GM21723 (cell line): ENCODE results near the gene STAG3.
"Not testable (repeated sequence)": the region's sequence is repeated elsewhere in the genome, so short reads cannot be mapped to it uniquely, and the experiment has no call there.

Experiments used
- ATAC-seq: cut with Tn5 transposase; IDR thresholded peaks from one replicate; pipeline ENCODE4 v1.9.1; 2021; ENCODE audit warnings: mild to moderate bottlenecking, moderate library complexity; ENCODE audit not compliant: unreplicated experiment

The STAG3 gene

GRCh38 chr7:100209493-100209892 is 31.8 kb downstream of the STAG3 start:
- ATAC-seq, result no peak

- no peak for ATAC-seq
Measured at GRCh38 chr7:100210805-100211204, 33.1 kb downstream of the STAG3 start.

GRCh38 chr7:100211342-100211780 is 33.6 kb downstream of the STAG3 start:
- peak; percentile 56 for ATAC-seq

DNA sequence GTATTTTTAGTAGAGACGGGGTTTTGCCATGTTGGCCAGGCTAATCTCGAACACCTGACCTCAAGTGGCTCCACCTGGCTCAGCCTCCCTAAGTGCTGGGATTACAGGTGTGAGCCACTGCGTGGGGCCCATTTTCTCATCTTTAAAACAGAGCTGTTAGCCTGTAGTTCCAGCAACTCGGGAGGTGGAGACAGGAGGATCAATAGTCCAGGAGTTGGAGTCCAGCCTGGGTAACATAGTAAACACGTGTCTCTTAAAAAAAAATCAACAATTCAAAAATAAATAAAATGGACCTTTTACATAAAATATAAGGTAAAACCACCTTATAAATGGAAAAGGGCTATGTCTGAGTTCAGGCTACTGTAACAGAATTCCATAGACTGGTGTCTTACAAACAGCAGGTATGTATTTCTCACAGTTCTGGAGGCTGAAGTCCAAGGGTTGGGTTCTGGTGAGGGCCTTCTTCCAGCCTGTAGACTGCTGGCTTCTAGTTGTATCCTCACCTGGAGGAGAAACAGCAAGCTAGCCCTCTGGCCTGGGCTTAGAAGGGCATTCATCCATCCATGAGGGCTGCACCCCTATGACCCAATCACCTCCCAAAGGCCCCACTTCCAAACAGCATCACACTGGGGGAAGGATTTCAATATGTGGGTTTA is 35.0 kb downstream of the STAG3 start:
- no peak for ATAC-seq

GRCh38 chr7:100213672-100214071 is 36.0 kb downstream of the STAG3 start:
- ATAC-seq, result no peak

- ATAC-seq, result not testable (repeated sequence)
Measured at GRCh38 chr7:100214356-100214755, 36.6 kb downstream of the STAG3 start.

DNA sequence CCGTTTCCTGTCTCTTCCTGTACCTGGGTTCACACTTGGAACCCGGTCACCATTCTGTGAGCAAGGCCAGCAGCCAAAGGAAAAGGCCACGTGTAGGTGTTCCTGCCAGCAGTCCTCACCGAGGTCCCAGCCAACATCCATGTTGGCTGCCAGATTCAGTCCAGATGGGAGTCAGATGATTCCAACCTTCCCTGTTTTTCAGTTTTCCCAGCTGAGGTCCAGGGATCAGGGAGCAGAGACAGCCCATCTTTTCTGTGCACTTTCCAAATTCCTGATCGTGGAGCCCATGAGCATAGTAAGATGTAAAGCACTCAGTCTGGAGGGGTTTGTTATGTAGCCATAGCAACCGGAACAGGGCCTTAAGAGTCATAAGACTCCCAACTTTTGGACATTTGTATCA is 38.2 kb downstream of the STAG3 start:
- ATAC-seq, result no peak

DNA sequence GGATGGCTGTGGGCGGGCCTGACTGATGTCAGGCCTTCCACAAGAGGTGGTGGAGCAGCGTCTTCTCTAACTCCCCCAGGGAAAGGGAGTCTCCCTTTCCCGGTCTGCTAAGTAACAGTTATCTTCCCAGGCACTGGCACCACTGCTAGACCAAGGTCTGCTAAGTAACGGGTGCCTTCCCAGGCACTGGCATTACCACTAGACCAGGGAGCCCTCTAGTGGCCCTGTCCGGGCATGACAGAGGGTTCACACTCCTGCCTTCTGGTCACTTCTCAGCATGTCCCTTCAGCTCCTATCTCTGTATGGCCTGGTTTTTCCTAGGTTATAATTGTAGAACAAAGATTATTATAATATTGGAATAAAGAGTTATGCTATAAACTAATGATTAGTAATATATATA is 40.2 kb downstream of the STAG3 start:
- ATAC-seq, result not testable (repeated sequence)

DNA sequence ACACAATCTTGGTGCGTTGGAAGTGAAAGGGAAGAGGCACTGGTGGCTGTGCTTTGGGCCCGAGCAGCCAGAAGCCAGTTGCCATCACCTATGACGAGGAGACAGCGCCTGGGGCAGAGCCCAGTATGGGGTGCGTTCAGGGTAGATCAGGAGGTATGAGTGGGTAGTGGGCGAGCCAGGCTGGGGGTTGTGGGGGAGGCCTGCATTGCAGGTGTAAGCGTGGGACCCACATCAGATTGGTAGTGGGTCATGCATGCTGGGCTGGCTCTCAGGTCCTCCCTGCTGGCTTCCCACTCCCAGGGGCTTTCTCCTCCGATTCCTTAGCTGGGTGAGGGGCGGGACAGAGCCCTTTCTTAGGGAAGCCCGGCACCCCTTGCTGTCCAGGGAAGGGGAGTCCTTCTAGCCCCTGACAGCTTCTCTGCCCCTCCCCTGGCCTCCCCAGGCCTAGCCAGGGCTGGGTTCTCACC is 41.6 kb downstream of the STAG3 start:
- no peak for ATAC-seq

DNA sequence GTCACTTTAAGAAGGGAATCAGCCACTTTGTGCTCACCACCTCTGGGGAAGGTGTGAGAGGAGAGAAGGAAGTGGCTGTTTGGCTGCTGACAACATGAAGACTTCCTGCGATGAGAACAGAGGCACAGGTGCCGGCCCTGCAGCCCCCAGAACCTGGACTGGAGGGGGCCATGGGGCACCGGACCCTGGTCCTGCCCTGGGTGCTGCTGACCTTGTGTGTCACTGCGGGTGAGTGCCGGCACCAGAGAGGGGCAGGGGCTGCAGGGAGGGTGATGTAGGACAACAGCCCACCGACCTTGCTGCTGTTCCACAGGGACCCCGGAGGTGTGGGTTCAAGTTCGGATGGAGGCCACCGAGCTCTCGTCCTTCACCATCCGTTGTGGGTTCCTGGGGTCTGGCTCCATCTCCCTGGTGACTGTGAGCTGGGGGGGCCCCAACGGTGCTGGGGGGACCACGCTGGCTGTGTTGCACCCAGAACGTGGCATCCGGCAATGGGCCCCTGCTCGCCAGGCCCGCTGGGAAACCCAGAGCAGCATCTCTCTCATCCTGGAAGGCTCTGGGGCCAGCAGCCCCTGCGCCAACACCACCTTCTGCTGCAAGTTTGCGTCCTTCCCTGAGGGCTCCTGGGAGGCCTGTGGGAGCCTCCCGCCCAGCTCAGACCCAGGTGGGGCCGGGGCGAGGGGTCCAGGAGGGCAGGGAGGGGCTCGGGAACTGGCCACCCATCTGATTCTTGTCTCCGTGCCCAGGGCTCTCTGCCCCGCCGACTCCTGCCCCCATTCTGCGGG is 42.3 kb downstream of the STAG3 start, which contains the start of gene PVRIG:
Gene PVRIG (plus strand): TSS at position 149 of the 785 bp plus-strand sequence. CDS start 22 bp downstream, at position 171.
- ATAC-seq, result not testable (repeated sequence)

- ATAC-seq, result peak; percentile 5
Measured at GRCh38 chr7:100220586-100221230, 43.0 kb downstream of the STAG3 start.

DNA sequence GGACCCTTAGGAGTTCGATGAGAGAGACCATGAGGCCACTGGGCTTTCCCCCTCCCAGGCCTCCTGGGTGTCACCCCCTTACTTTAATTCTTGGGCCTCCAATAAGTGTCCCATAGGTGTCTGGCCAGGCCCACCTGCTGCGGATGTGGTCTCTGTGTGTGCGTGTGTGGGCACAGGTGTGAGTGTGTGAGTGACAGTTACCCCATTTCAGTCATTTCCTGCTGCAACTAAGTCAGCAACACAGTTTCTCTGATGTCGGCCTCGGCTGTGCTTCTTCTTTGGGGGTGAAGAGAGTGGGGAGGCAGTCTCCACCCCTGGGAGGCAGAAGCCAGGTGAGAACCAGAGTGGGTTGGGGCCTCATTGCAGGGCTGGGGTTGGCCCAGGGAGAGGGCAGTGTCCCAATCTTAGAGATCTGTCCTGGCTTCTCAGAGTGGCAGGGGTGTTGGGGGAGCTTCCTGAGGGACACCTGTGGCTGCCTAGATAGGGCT is 43.6 kb downstream of the STAG3 start:
- ATAC-seq, result peak; percentile 53

DNA sequence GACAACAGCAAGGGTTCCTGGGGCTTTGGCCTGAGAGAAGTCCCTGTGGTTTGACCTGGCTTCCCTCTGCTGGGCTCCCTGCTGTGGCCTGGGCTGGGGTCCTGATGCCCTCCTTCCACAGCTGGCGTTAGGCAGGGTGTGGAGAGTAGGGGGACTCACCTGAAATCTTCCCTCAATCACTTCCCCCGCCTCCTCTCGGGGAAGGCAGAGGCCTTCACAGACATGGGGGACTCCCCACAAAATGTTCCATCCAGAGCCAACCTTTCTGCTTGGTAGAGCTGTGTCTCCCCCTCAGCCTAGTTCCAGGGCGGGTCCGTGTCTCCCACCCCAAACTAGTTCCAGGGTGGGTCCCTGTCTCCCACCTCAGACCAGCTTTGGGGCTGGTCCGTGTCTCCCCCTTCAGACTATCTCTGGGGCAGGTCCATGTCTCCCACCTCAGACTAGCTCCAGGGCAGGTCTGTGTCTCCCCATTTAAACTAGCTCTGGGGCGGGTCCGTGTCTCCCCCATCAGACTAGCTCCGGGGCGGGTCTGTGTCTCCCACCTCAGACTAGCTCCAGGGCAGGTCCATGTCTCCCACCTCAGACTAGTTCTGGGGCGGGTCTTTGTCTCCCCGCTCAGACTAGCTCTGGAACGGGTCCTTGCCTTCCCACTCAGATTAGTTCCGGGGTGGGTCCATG is 44.2 kb downstream of the STAG3 start:
- ATAC-seq, result no peak

- ATAC-seq, result no peak
Measured at GRCh38 chr7:100222445-100223132, 44.9 kb downstream of the STAG3 start.

DNA sequence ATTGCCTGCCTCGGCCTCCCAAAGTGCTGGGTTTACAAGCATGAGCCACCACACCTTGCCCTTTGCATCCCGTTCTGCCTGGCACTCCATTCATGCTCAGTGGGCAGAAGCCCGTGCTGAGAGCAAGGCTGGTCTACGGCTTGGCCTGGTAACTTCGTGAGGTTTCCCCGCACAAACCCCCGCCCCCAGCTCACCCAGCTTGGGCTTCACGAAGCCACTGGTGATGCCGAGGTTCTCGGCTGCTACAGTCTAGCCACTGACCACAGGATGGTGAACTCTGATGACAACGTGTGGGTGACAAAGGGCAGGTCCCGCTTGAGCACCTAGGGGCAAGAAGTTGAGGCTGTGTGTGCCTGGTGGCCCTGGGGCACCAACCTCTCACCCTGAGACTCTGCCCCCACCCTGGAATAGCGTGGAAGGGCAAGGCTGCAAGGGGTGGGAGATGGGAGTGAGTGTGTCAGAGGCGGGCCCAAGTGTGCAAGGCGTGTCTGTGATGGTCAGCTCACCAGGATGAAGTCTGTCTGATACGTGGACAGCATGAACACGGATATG is 45.7 kb downstream of the STAG3 start:
- not testable (repeated sequence) for ATAC-seq

DNA sequence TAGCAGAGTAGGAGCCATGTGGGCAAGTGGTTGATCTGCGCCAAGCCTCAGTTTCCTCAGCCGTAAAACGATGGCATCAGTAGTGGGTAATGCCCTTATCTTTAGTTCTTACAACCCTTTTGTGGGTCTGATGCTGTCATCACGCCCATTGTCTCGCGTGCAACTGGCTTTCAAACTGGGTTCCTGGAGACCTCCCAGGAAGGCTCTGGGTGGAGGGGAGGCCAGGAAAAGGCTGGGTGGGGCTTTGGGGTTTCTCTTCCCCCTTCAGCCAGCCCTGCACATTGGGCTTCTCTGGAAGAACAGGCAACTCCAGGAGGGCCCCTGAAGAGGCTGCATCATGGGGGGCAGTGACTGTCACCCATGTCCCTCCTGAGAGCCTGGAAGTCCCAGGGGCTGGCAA is 47.2 kb downstream of the STAG3 start:
- ATAC-seq, result not testable (repeated sequence)

DNA sequence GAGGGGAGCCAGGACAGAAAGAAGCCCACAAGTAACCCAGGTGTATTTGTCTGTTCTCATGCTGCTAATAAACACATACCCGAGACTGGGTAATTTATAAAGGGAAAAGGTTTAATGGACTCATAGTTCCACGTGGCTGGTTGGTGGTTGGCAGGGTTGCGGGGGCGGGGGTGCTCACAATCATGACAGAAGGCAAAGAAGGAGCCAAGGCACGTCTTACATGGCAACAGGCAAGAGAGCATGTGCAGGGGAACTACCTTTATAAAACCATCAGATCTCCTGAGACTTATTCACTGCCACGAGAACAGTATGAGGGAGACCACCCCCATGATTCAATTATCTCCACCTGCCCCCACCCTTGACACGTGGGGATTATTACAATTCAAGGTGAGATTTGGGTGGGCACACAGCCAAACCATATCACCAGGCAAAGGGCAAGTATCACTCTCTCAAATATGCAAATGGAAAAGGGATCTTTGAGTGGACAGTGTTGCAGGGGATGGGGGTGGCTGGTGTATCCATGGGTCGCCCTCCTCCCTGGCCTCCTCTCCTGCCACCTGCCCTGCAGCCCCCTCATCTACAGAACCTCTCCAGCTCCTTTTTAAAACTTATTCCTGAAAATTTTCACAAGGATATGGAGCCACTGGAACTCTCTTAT is 57.1 kb downstream of the STAG3 start:
- ATAC-seq, result not testable (repeated sequence)

DNA sequence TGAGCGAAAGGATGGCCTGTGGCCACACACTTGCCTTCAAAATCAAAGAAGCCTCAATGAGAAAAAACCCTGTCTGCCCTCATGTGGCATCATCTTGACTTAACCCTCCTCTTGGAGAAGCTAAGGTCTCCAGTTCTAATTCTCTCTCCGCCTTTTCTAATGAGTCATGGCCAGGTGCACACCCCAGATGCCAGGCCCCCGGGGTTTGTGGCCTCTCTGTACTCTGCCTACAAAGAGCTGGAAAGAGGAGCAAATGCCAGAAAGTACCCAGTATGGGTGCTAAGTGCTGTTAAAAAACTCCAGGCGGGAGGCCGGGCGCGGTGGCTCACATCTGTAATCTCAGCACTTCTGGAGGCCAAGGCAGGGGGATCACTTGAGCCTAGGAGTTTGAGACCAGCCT is 62.3 kb downstream of the STAG3 start:
- ATAC-seq, result not testable (repeated sequence)

DNA sequence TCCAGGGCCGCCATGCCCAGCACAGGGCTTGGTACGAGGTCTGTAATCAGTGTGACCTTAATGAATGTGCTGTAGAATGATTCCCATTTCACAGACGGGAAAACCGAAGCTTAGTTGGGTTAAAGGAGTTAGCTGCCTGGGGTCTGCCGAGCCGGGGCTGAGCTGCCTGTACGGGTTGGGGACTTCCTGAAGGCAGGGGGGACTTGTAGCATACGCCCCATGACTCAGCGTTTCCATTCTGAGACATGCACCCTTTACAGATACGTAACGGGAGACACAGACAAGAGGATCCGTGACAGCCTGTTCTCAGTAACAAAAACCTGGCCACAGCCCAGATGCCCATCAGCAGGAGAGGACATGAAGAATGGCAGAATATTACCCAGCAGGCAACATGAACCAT is 65.7 kb downstream of the STAG3 start:
- peak; percentile 73 for ATAC-seq
